Measurements from ENCODE around the gene EVPL.

Gene EVPL

DNA sequence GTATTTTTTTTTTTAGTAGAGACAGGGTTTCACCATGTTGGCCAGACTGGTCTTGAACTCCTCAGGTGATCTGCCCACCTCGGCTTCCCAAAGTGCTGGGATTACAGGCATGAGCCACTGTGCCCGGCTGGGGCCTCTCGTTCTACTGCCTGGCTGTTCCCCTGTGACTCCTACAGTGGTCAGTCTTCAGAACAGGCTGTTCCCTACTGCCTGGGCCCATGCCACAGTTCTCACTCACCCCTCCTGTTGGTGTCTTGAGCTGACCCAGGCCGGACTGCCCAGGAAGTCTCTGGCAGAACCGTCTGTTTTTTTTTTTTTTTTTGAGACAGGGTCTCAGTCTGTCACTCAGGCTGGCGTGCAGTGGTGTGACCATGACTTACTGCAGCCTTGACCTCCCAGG is 23.2 kb downstream of the EVPL start:
- no peak overlapping the region for H3K4me2 ChIP-seq (ENCODE audit: low read length)

DNA sequence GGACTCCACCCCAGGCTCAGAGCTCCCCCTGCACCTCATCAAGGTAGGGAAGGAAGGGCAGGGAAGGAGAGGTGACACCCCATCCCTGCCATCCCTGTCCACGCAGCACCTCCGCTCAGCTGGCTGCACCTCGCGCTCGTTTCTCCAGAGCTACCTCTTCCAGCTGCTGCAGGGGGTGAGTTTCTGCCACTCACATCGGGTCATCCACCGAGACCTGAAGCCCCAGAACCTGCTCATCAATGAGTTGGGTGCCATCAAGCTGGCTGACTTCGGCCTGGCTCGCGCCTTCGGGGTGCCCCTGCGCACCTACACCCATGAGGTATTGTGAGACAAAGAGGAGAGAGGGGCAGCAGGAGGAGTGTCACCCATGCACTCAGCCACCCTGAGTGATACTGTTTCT is 25.0 kb downstream of the EVPL start:
- Histone ChIP-seq H3K4me1 (ENCODE audit: control insufficient read depth, insufficient read depth, low read length) (peaks cover 16% of the 10 kb centered on the region), H3K9ac (ENCODE audit: low read depth, low read length) (no peak overlapping the region), H3K36me3 (ENCODE audit: insufficient read depth, low read length) (peaks cover 8% of the 10 kb centered on the region), H3K4me2 (ENCODE audit: low read length) (no peak overlapping the region), H3K4me3 (ENCODE audit: low read length) (no peak overlapping the region), H3K9me3 (replicated peaks; ENCODE audit: low read length) (no peaks in the 10 kb centered on the region), H3K27me3 (ENCODE audit: control insufficient read depth, insufficient read depth, low read length) (no peaks in the 10 kb centered on the region)

More for the DNA sequence above, 23.2 kb downstream of the EVPL start:
- no peaks in the 10 kb centered on the region for H3K27me3 ChIP-seq (ENCODE audit: control insufficient read depth, insufficient read depth, low read length)
- H3K4me3 ChIP-seq (ENCODE audit: low read length) = no peak overlapping the region
- H3K9me3 ChIP-seq (replicated peaks; ENCODE audit: low read length) = no peaks in the 10 kb centered on the region
- no peak overlapping the region for H3K9ac ChIP-seq (ENCODE audit: low read depth, low read length)
- peaks cover 8% of the 10 kb centered on the region for H3K36me3 ChIP-seq (ENCODE audit: insufficient read depth, low read length)
- H3K4me1 ChIP-seq (ENCODE audit: control insufficient read depth, insufficient read depth, low read length) = peaks cover 12% of the 10 kb centered on the region

DNA sequence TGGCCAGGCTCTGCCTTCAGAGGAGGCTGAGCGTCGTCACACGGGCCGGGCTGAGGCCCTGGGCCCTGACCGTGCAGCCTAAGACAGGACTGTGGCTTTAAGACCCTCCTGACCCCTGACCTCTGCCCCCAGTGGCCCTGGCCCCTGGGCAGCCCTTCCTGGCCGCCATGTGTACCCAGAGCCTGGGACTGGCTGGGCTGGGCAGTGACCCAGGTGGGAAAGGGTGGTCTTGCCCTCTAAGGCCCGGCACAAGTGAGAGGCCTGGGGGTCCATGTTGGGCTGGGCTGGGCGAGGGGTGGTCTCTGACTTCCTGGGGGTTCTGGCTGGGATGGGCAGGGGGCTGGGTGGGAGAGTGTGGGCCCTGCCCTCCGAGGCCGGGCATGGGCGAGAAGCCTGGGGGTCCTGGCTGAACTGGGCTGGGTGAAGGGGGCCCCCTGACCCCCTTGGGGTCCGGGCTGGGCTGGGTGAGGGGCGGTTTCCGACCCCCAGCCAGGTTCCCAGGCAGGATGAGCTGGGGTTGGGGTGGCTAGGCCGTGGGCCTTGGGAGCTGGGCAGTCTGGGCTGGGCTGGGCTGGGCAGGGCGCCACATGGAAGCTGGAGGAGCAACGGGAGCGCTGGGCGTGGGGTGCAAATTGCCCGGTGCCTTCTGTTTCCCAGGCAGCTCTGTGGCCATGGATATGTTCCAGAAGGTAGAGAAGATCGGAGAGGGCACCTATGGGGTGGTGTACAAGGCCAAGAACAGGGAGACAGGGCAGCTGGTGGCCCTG is 26.2 kb downstream of the EVPL start, which contains the start of gene CDK3:
TSS of gene CDK3 (plus strand) at position 101 of the 767 bp plus-strand sequence. CDS start at position 672, 571 bp downstream.
- H3K4me3 ChIP-seq (ENCODE audit: low read length) = no peak within 1 kb of the TSS
- peaks cover 22% of the 10 kb centered on the region for H3K4me1 ChIP-seq (ENCODE audit: control insufficient read depth, insufficient read depth, low read length)
- H3K9me3 ChIP-seq (replicated peaks; ENCODE audit: low read length) = no peaks in the 10 kb centered on the region
- H3K9ac ChIP-seq (ENCODE audit: low read depth, low read length) = no peak within 1 kb of the TSS
- H3K4me2 ChIP-seq (ENCODE audit: low read length) = no peak within 1 kb of the TSS
- peaks cover 8% of the 10 kb centered on the region for H3K36me3 ChIP-seq (ENCODE audit: insufficient read depth, low read length)
- no peaks in the 10 kb centered on the region for H3K27me3 ChIP-seq (ENCODE audit: control insufficient read depth, insufficient read depth, low read length)

DNA sequence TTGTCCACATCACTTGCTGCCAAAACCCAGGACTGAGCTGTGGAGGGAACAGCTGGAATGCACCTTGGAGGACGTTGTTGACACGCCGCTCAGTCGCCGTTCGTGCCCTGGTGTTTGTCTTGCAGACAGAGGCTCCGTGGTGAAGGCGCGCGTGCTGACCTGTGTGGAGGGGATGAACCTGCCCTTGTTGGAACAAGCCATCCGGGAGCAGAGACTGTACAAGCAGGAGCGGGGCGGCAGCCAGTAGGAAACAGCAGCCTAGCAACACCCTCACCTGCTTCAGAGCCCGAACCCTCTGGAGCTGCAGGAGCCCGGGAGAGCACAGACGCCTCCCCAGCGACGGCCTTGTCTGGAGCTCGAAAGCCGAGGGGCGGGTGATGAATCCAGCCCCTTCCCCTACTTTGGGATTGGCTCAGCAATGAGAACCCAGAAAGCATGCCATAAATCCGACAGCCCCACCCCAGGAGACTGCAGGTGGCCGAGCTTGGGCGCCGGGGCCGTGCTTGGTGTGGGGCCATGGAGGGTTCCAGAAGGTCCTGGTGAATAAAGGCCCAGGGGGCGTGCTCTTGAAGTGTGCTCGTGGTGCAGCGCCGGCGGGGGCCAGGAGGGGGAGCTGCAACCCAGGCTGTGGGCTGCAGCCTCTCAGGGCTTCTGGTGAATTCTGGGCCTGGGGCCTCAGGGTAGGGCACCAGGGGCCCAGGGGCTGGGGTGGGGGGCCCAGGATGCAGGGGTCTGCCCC is 26.9 kb downstream of the EVPL start:
- Histone ChIP-seq H3K9me3 (replicated peaks; ENCODE audit: low read length) (no peaks in the 10 kb centered on the region), H3K4me2 (ENCODE audit: low read length) (no peak overlapping the region), H3K4me3 (ENCODE audit: low read length) (no peak overlapping the region), H3K9ac (ENCODE audit: low read depth, low read length) (no peak overlapping the region), H3K4me1 (ENCODE audit: control insufficient read depth, insufficient read depth, low read length) (peaks cover 17% of the 10 kb centered on the region), H3K36me3 (ENCODE audit: insufficient read depth, low read length) (peaks cover 8% of the 10 kb centered on the region), H3K27me3 (ENCODE audit: control insufficient read depth, insufficient read depth, low read length) (no peaks in the 10 kb centered on the region)

DNA sequence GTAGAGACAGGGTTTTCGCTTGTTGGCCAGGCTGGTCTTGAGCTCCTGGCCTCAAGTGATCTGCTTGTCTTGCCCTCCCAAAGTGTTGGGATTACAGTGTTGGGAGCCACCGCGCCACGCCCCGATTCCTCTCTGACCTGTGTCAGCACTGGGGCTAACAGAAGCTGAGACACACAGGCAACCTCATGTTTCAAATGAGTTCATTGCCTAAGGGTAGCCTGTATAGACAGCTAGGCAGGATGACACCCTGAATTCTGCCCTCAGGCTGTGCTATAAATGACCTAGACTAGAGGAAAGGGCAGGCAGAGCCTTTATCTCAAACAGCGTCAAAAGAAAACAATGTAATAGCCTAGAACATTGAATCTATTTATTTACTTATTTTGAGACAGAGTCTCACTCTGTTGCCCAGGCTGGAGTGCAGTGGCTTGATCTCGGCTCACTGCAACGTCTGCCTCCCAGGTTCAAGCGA is 28.7 kb downstream of the EVPL start:
- no peak overlapping the region for H3K9ac ChIP-seq (ENCODE audit: low read depth, low read length)

DNA sequence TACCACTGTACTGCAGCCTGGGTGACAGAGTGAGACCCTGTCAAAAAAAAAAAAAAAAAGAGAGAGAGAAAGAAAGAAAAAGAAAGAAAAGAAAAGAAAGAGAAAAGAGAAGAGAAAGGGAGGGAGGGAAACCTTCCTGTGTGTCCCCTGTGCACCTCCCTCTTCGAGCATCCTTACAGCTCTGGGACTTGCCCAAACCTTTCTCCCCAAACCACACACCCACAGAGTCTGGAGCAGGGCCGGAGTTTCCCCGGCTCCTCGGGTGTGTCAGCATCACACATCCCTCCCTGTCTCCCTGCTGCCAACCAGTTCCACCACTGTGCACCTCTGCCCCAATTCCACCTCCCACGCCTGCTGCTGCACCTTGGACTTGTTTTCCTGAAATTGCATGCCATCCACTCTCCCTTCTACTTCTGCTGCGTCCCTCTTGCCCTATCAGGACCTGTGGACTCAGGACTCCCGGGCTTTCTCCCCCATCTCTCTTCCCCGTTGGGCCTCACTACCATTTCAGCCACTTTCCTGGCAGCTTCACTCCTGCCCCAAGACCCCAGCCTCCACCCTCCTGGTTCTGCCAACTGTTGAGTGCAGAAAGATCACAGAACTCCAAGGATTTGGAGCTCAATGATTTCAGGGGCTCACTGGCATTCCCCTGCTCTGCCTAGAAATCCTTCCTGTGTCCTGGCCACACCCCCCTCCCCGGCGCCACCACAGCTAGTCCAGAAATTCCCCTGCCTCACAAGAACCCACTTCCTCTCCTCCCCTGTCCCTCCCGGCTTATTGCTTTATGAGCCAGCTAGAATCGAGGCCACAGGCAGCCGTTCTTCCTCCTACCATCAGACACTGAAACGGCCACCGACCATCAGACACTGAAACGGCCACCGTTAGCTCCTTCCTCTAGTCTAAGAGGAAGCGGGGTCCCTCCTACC is 30.2 kb downstream of the EVPL start:
- H3K9ac ChIP-seq (ENCODE audit: low read depth, low read length) = no peak overlapping the region
- no peaks in the 10 kb centered on the region for H3K9me3 ChIP-seq (replicated peaks; ENCODE audit: low read length)
- peaks cover 10% of the 10 kb centered on the region for H3K4me1 ChIP-seq (ENCODE audit: control insufficient read depth, insufficient read depth, low read length)
- H3K36me3 ChIP-seq (ENCODE audit: insufficient read depth, low read length) = peaks cover 8% of the 10 kb centered on the region
- no peaks in the 10 kb centered on the region for H3K27me3 ChIP-seq (ENCODE audit: control insufficient read depth, insufficient read depth, low read length)
- H3K4me3 ChIP-seq (ENCODE audit: low read length) = no peak overlapping the region
- peak overlapping the region; percentile 41 for H3K4me2 ChIP-seq (ENCODE audit: low read length)

More for the DNA sequence above, 28.7 kb downstream of the EVPL start:
- Histone ChIP-seq H3K27me3 (ENCODE audit: control insufficient read depth, insufficient read depth, low read length) (no peaks in the 10 kb centered on the region), H3K9me3 (replicated peaks; ENCODE audit: low read length) (no peaks in the 10 kb centered on the region), H3K4me2 (ENCODE audit: low read length) (no peak overlapping the region), H3K4me3 (ENCODE audit: low read length) (no peak overlapping the region), H3K36me3 (ENCODE audit: insufficient read depth, low read length) (peaks cover 9% of the 10 kb centered on the region), H3K4me1 (ENCODE audit: control insufficient read depth, insufficient read depth, low read length) (peaks cover 10% of the 10 kb centered on the region)

DNA sequence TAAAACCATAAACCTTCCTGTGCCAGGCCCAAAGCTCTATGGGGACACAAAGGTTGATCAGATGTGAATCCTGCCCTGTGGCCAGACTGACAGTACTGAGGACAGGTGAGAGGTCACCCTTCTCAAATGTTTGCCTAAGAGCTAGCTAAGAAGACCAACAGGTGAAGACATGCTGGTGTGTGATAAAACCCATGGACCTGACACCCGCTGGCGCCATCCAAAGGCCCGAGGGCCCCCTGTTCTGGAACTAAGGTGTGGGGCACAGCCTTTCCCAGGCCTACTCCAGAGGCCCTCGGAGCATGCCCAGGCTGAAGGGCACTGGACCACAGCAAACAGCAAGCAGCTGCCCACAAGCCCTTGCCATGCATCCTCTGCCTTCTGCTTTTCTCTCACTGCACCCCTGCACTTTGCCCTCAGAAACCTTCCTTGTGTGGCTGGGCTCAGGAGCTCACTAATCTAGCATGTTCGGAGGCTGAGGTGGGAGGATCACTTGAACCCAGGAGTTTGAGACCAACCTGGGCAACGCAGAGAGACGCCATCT is 31.7 kb downstream of the EVPL start:
- Histone ChIP-seq H3K27me3 (ENCODE audit: control insufficient read depth, insufficient read depth, low read length) (no peaks in the 10 kb centered on the region), H3K9ac (ENCODE audit: low read depth, low read length) (no peak overlapping the region), H3K4me1 (ENCODE audit: control insufficient read depth, insufficient read depth, low read length) (peaks cover 10% of the 10 kb centered on the region), H3K4me3 (ENCODE audit: low read length) (no peak overlapping the region), H3K36me3 (ENCODE audit: insufficient read depth, low read length) (peaks cover 8% of the 10 kb centered on the region), H3K9me3 (replicated peaks; ENCODE audit: low read length) (no peaks in the 10 kb centered on the region), H3K4me2 (ENCODE audit: low read length) (no peak overlapping the region)

DNA sequence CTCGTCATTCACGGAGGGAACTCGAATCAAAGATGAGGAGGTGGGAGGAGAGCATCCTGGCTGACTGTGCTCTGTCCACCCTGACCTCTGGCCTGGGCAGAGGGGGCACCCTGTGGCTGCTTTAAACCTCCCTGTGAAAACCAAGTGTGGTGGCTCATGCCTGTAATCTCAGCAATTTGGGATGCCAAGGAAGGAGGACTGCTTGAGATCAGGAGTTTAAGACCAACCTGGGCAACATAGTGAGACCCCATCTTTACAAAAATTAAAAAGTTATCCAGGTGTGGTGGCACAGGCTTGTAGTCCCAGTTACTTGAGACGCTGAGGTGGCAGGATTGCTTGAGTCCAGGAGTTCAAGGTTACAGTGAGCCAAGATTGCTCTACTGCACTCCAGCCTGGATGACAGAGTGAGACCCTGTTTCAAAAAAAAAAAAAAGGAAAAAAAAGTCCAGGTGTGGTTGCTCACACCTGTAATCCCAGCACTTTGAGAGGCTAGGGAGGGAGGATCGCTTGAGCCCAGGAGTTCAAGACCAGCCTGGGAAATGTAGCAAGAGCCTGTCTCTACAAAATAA is 32.2 kb downstream of the EVPL start:
- Histone ChIP-seq H3K4me3 (ENCODE audit: low read length) (no peak overlapping the region), H3K4me1 (ENCODE audit: control insufficient read depth, insufficient read depth, low read length) (peaks cover 10% of the 10 kb centered on the region), H3K36me3 (ENCODE audit: insufficient read depth, low read length) (peaks cover 3% of the 10 kb centered on the region)

DNA sequence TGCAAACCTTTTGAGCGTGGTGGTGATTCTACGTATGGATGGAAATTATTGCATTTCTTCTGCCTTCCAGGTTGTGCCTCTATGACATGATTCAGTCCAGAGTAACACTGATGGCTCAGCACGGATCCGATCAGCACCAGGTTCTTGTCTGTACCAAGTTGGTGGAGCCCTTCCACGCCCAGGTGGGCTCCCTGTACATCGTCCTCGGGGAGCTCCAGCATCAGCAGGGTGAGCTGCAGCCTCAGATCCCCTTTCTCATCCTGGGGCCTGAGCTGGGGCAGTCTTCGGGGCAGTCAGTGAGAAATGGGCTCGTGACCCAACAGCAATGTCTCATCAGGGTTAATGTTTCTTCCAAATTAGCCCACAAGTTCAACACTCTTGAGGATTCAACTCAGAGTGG is 35.7 kb downstream of the EVPL start:
- H3K27me3 ChIP-seq (ENCODE audit: control insufficient read depth, insufficient read depth, low read length) = no peaks in the 10 kb centered on the region

More for the DNA sequence above, 32.2 kb downstream of the EVPL start:
- Histone ChIP-seq H3K9ac (ENCODE audit: low read depth, low read length) (no peak overlapping the region), H3K27me3 (ENCODE audit: control insufficient read depth, insufficient read depth, low read length) (no peaks in the 10 kb centered on the region), H3K9me3 (replicated peaks; ENCODE audit: low read length) (no peaks in the 10 kb centered on the region), H3K4me2 (ENCODE audit: low read length) (no peak overlapping the region)

DNA sequence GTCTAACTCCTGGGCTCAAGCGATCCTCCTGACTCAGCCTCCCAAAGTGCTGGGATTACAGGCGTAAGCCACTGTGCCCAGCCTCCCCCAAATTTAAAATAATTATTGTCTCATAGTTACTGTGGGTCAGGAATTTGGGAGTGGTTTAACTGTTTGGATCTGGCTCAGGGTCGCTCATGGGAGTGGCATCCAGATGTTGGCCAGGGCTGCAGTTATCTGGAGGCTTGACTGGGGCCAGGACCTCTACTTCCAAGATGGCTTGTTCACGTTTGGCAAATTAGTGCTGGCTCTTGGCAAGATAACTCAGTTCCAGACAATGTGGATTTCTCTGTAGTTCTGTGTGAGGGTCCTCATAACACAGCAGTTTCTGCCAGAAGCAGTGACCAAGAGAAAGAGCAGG is 40.1 kb downstream of the EVPL start:
- peaks cover 3% of the 10 kb centered on the region for H3K4me1 ChIP-seq (ENCODE audit: control insufficient read depth, insufficient read depth, low read length)
- no peak overlapping the region for H3K9ac ChIP-seq (ENCODE audit: low read depth, low read length)
- H3K4me3 ChIP-seq (ENCODE audit: low read length) = no peak overlapping the region
- H3K9me3 ChIP-seq (replicated peaks; ENCODE audit: low read length) = no peaks in the 10 kb centered on the region
- no peaks in the 10 kb centered on the region for H3K36me3 ChIP-seq (ENCODE audit: insufficient read depth, low read length)
- no peak overlapping the region for H3K4me2 ChIP-seq (ENCODE audit: low read length)
- H3K27me3 ChIP-seq (ENCODE audit: control insufficient read depth, insufficient read depth, low read length) = no peaks in the 10 kb centered on the region

More for the DNA sequence above, 35.7 kb downstream of the EVPL start:
- peaks cover 3% of the 10 kb centered on the region for H3K36me3 ChIP-seq (ENCODE audit: insufficient read depth, low read length)
- H3K4me1 ChIP-seq (ENCODE audit: control insufficient read depth, insufficient read depth, low read length) = no peaks in the 10 kb centered on the region
- H3K4me3 ChIP-seq (ENCODE audit: low read length) = no peak overlapping the region
- H3K4me2 ChIP-seq (ENCODE audit: low read length) = no peak overlapping the region
- H3K9me3 ChIP-seq (replicated peaks; ENCODE audit: low read length) = no peaks in the 10 kb centered on the region
- no peak overlapping the region for H3K9ac ChIP-seq (ENCODE audit: low read depth, low read length)
